Caco-2 (cell line): ENCODE measurements around the gene NELFB. TPM values are rescaled to one million over a fixed set of nuclear protein-coding genes. Genes with fewer than 3 reads are reported as not detected.

Experiments
- BruUV-seq: library from RNA; stranded (reverse); fragments of 400-500 nt; replicated peaks from 2 replicates; lab custom pipeline; 2021; lab: Mats Ljungman, UMichigan
- CTCF ChIA-PET: fragments of 300-600 bp; sonication (Branson Sonifier 250); formaldehyde crosslinking; loops from one replicate; lab custom pipeline; 2022; ENCODE audit warnings: antibody characterized with exemption; lab: Charles Lee
- POLR2A ChIA-PET: fragments of 300-600 bp; sonication (Branson Sonifier 250); formaldehyde crosslinking; loops from one replicate; lab custom pipeline; 2022; ENCODE audit warnings: antibody characterized with exemption; lab: Charles Lee
- DNase-seq, 2 experiments: peaks; one replicate each; pipeline versions ENCODE4 v3.0.0 to v3.0.0-alpha.2; 2020 to 2022
- H3K27me3 ChIP-seq: replicated peaks from 2 replicates; pipeline ENCODE4 v1.6.0; 2011; ENCODE audit warnings: low read length; ENCODE audit not compliant: control insufficient read depth, insufficient read depth
- H3K36me3 ChIP-seq: 2 replicates; pipeline ENCODE4 v1.5.1; 2011; ENCODE audit warnings: low read length; ENCODE audit not compliant: control insufficient read depth, insufficient read depth
- H3K4me1 ChIP-seq: fragments of 250-450 bp; sonication (Bioruptor Pico); 2 replicates; pipeline ENCODE4 v1.5.1; 2020; ENCODE audit warnings: mild to moderate bottlenecking
- H3K4me3 ChIP-seq: 2 replicates; pipeline ENCODE4 v1.5.1; 2011; ENCODE audit warnings: low read depth, mild to moderate bottlenecking, control low read depth, low read length
- H3K9me3 ChIP-seq: fragments of 250-450 bp; sonication (Bioruptor Pico); 2 replicates; pipeline ENCODE4 v1.5.1; 2020; ENCODE audit warnings: mild to moderate bottlenecking, moderate library complexity
- H3K27ac Mint-ChIP-seq: one replicate; pipeline ENCODE4 v1.8.0; 2022; ENCODE audit warnings: mixed read lengths; ENCODE audit not compliant: unreplicated experiment
- H3K27me3 Mint-ChIP-seq: one replicate; pipeline ENCODE4 v1.8.0; 2022; ENCODE audit warnings: mixed read lengths; ENCODE audit not compliant: insufficient read depth, unreplicated experiment
- H3K36me3 Mint-ChIP-seq: one replicate; pipeline ENCODE4 v1.8.0; 2022; ENCODE audit warnings: mild to moderate bottlenecking, mixed read lengths; ENCODE audit not compliant: insufficient read depth, unreplicated experiment
- H3K4me1 Mint-ChIP-seq: one replicate; pipeline ENCODE4 v1.8.0; 2022; ENCODE audit warnings: low read depth, mixed read lengths; ENCODE audit not compliant: unreplicated experiment
- H3K4me3 Mint-ChIP-seq: one replicate; pipeline ENCODE4 v1.8.0; 2022; ENCODE audit warnings: mild to moderate bottlenecking, moderate library complexity, mixed read lengths; ENCODE audit not compliant: unreplicated experiment
- H3K9me3 Mint-ChIP-seq: one replicate; pipeline ENCODE4 v1.8.0; 2022; ENCODE audit warnings: mixed read lengths; ENCODE audit not compliant: unreplicated experiment
- CTCF ChIP-seq, 2 experiments: fragments of 200-600 bp in 1 of 2; IDR thresholded peaks; 1 replicate in 1 of 2; 2 replicates in 1 of 2; pipeline versions ENCODE4 v1.5.1 to v1.8.0; 2011 to 2022; ENCODE audit warnings: antibody characterized with exemption in 1 of 2, control low read depth in 1 of 2, inconsistent platforms in 1 of 2, low read depth in 1 of 2, low read length in 1 of 2, mild to moderate bottlenecking in 1 of 2, moderate library complexity in 1 of 2; ENCODE audit not compliant: insufficient read depth in 1 of 2, severe bottlenecking in 1 of 2, unreplicated experiment in 1 of 2
- intact Hi-C: fragments of 100-400 bp; cut with micrococcal nuclease; formaldehyde crosslinking; loops from one replicate; pipeline ENCODE4 v1.10.0; 2022; ENCODE audit not compliant: unreplicated experiment
- total RNA-seq: library from RNA; stranded (reverse); gene quantifications from 2 replicates; pipeline ENCODE4 v1.2.3, GENCODE V29; 2022

The NELFB gene
- total RNA-seq, 1 experiment from 2014 or later: 79.1 TPM

GRCh38 chr9:137273611-137274320 lies 18.6 kb downstream of the NELFB start:
- intact Hi-C loops: no loop called here
- no peak overlapping the region for H3K27ac Mint-ChIP-seq

GRCh38 chr9:137275203-137275587 lies 20.1 kb downstream of the NELFB start:
- BruUV-seq: no TSS peak
- Histone ChIP-seq H3K36me3 (no peaks in the 10 kb centered on the region; the same call in none of the 2 replicates), H3K27me3 (no peaks in the 10 kb centered on the region), H3K4me3 (no peak overlapping the region), H3K4me1 (no peaks in the 10 kb centered on the region), H3K9me3 (0 out of 2 replicates have a peak, but pooled peaks cover 6% of the 10 kb centered on the region)
- H3K4me3 Mint-ChIP-seq: no peak overlapping the region
- POLR2A ChIA-PET: no interaction called here
- no peaks in the 10 kb centered on the region for H3K9me3 Mint-ChIP-seq
- no peak for DNase-seq
- intact Hi-C loops: no loop called here
- CTCF ChIA-PET: interaction anchor here (0.9 to 1.2 kb wide), 2 partner anchors 11 to 39 kb away, joined by 3 to 4 read pairs; no protein-coding TSS in a partner anchor
- H3K27ac Mint-ChIP-seq: no peak overlapping the region
- no peak for TF ChIP-seq CTCF (IDR thresholded peaks at IDR 0.05; ENCODE audit: insufficient read depth in 1 of 2, low read depth in 1 of 2, low read length in 1 of 2, severe bottlenecking in 1 of 2, unreplicated experiment in 1 of 2)
- H3K4me1 Mint-ChIP-seq: no peaks in the 10 kb centered on the region
- peaks cover 36% of the 10 kb centered on the region for H3K36me3 Mint-ChIP-seq
- H3K27me3 Mint-ChIP-seq: no peaks in the 10 kb centered on the region

More at GRCh38 chr9:137273611-137274320, 18.6 kb downstream of the NELFB start:
- peaks cover under 1% of the 10 kb centered on the region for H3K36me3 ChIP-seq
- no peaks in the 10 kb centered on the region for H3K4me1 ChIP-seq
- TF ChIP-seq CTCF (IDR thresholded peaks at IDR 0.05; ENCODE audit: insufficient read depth in 1 of 2, low read depth in 1 of 2, low read length in 1 of 2, severe bottlenecking in 1 of 2, unreplicated experiment in 1 of 2): no peak
- H3K4me3 ChIP-seq: no peak overlapping the region
- H3K27me3 ChIP-seq: no peaks in the 10 kb centered on the region
- DNase-seq: peak in 1 of 2 experiments; percentile 35
- Mint-ChIP-seq H3K9me3 (no peaks in the 10 kb centered on the region), H3K36me3 (peaks cover 51% of the 10 kb centered on the region), H3K4me3 (no peak overlapping the region), H3K27me3 (no peaks in the 10 kb centered on the region), H3K4me1 (no peaks in the 10 kb centered on the region)
- ChIA-PET CTCF (interaction anchor here (1.2 kb wide), 1 partner anchor 13 kb away, joined by 3 read pairs; no protein-coding TSS in a partner anchor), POLR2A (interaction anchor here (0.6 kb wide), 1 partner anchor 365 kb away, joined by 7 read pairs; no protein-coding TSS in a partner anchor)
- no TSS peak for BruUV-seq
- 0 out of 2 replicates have a peak, but pooled peaks cover 6% of the 10 kb centered on the region for H3K9me3 ChIP-seq

GRCh38 chr9:137275588-137276472 lies 20.7 kb downstream of the NELFB start:
- no peaks in the 10 kb centered on the region for H3K9me3 Mint-ChIP-seq
- TF ChIP-seq CTCF (IDR thresholded peaks at IDR 0.05; ENCODE audit: insufficient read depth in 1 of 2, low read depth in 1 of 2, low read length in 1 of 2, severe bottlenecking in 1 of 2, unreplicated experiment in 1 of 2): no peak
- intact Hi-C loops: no loop called here
- no peaks in the 10 kb centered on the region; the same call in none of the 2 replicates for H3K36me3 ChIP-seq
- no peak overlapping the region for H3K4me3 Mint-ChIP-seq
- no TSS peak for BruUV-seq
- H3K4me3 ChIP-seq: no peak overlapping the region
- H3K4me1 ChIP-seq: no peaks in the 10 kb centered on the region
- H3K27me3 Mint-ChIP-seq: no peaks in the 10 kb centered on the region
- no peak overlapping the region for H3K27ac Mint-ChIP-seq
- CTCF ChIA-PET: no interaction called here
- H3K36me3 Mint-ChIP-seq: peaks cover 35% of the 10 kb centered on the region
- DNase-seq: no peak
- no peaks in the 10 kb centered on the region for H3K27me3 ChIP-seq
- POLR2A ChIA-PET: no interaction called here
- H3K4me1 Mint-ChIP-seq: no peaks in the 10 kb centered on the region
- 0 out of 2 replicates have a peak, but pooled peaks cover 6% of the 10 kb centered on the region for H3K9me3 ChIP-seq
